Mesendoderm (in vitro differentiated cells): ENCODE measurements around the gene C1orf116.

ENCODE experiments used
- DNase-seq: peaks from one replicate; pipeline ENCODE4 v3.0.0; 2013
- H2AK5ac ChIP-seq: 2 replicates; pipeline ENCODE4 v1.6.1; 2013; ENCODE audit warnings: low read length, inconsistent platforms
- H2BK120ac ChIP-seq: 2 replicates; pipeline ENCODE4 v1.6.1; 2013; ENCODE audit warnings: low read depth, mild to moderate bottlenecking, low read length, moderate library complexity, mixed read lengths
- H2BK15ac ChIP-seq: replicated peaks from 2 replicates; pipeline ENCODE4 v1.6.1; 2013; ENCODE audit warnings: low read depth, mild to moderate bottlenecking, moderate library complexity
- H2BK5ac ChIP-seq: 2 replicates; pipeline ENCODE4 v1.6.1; 2013; ENCODE audit warnings: low read length, inconsistent platforms
- H3K18ac ChIP-seq: 2 replicates; pipeline ENCODE4 v1.6.1; 2013; ENCODE audit warnings: mild to moderate bottlenecking, low read length, mixed read lengths
- H3K23ac ChIP-seq: one replicate; pipeline ENCODE4 v1.6.1; 2013; ENCODE audit warnings: low read length
- H3K27ac ChIP-seq: 2 replicates; pipeline ENCODE4 v1.5.1; 2013; ENCODE audit warnings: low read depth, mild to moderate bottlenecking, inconsistent platforms, low read length, moderate library complexity
- H3K27me3 ChIP-seq: 2 replicates; pipeline ENCODE4 v1.6.1; 2013; ENCODE audit warnings: low read length, control low read depth, mild to moderate bottlenecking, inconsistent platforms; ENCODE audit not compliant: insufficient read depth, poor library complexity
- H3K36me3 ChIP-seq: 2 replicates; pipeline ENCODE4 v1.6.1; 2013; ENCODE audit warnings: low read length, inconsistent platforms; ENCODE audit not compliant: control insufficient read depth, insufficient read depth
- H3K4ac ChIP-seq: one replicate; pipeline ENCODE4 v1.6.1; 2013; ENCODE audit warnings: low read depth, mild to moderate bottlenecking, low read length, moderate library complexity
- H3K4me1 ChIP-seq: 2 replicates; pipeline ENCODE4 v1.6.1; 2013; ENCODE audit warnings: low read depth, low read length, inconsistent platforms; ENCODE audit not compliant: control insufficient read depth
- H3K4me2 ChIP-seq: 2 replicates; pipeline ENCODE4 v1.6.1; 2013; ENCODE audit warnings: low read length
- H3K4me3 ChIP-seq: 2 replicates; pipeline ENCODE4 v1.5.1; 2013; ENCODE audit warnings: mild to moderate bottlenecking, low read length
- H3K56ac ChIP-seq: one replicate; pipeline ENCODE4 v1.6.1; 2013; ENCODE audit warnings: low read length
- H3K79me1 ChIP-seq: 2 replicates; pipeline ENCODE4 v1.6.1; 2013; ENCODE audit warnings: low read length, inconsistent platforms
- H3K79me2 ChIP-seq: 2 replicates; pipeline ENCODE4 v1.6.1; 2013; ENCODE audit warnings: mild to moderate bottlenecking, low read length; ENCODE audit not compliant: control insufficient read depth, insufficient read depth
- H3K9ac ChIP-seq: 2 replicates; pipeline ENCODE4 v1.6.1; 2013; ENCODE audit warnings: low read length, inconsistent platforms
- H4K5ac ChIP-seq: one replicate; pipeline ENCODE4 v1.6.1; 2013; ENCODE audit warnings: low read length
- H4K8ac ChIP-seq: one replicate; pipeline ENCODE4 v1.6.1; 2013; ENCODE audit warnings: low read depth, mild to moderate bottlenecking, control low read depth, low read length, moderate library complexity
- WGBS: extraction: QIAGEN DNeasy Blood & Tissue Kit; methylation state at CpG from one replicate; pipeline ENCODE4 v1.1.7; 2013; ENCODE audit warnings: low lambda C conversion rate, missing lambda C conversion rate; ENCODE audit not compliant: insufficient coverage; ENCODE audit errors: extremely low coverage; 5-methylcytosine and 5-hydroxymethylcytosine counted together

The C1orf116 gene

DNA sequence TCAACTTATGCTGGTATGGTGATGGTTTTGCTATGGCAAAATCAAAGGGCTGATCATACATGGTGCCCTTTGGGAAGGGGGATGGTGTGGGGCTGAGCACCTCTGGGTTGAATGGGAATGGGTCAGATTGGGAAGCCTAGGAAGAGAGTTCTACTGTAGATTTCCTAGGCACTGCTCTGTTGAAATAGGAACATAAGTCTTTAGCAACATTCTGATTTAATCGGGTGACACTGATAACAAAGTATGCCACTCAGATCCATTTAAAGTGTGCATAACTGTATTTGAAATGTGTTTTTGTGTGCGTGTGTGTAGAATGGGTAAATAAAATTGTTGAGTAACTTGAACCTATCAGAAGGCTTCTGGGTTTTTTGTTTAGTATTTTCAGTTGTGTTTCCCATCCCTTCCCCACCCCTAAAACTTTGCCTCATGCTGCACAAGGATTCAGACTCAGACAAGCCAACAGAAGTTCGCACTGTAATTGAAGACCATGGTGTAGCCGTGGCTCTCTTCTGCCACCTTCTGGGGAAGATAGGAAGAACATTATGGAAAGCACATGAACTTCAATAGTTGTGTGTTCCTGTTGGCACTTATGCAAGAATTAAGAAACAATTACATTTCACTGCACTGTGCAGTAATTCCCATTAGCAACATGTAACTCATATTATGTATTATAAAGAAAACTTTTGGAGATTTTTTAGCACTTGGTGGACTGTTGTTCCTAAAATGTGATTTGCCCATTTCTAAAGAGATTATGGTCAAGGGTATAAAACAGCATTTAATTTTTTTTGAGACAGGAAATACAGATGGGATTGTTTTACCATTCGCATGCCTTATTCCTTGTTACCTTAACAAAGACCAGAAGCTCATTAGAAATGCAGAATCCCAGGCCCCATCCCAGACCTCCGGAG is 45.2 kb upstream of the C1orf116 start:
- no peak overlapping the region for H3K9ac ChIP-seq
- DNase-seq = peak; percentile 76
- no peaks in the 10 kb centered on the region for H3K27me3 ChIP-seq
- 100% methylated on average over 1 of the region's 6 CpGs for WGBS
- no peak overlapping the region for H3K4ac ChIP-seq
- H3K4me2 ChIP-seq = no peak overlapping the region
- no peak overlapping the region for H2AK5ac ChIP-seq
- H3K4me3 ChIP-seq = no peak overlapping the region
- no peak overlapping the region for H4K5ac ChIP-seq
- H3K18ac ChIP-seq = no peak overlapping the region
- H2BK120ac ChIP-seq = no peak overlapping the region
- no peaks in the 10 kb centered on the region for H3K79me1 ChIP-seq
- H3K27ac ChIP-seq = no peak overlapping the region
- no peak overlapping the region for H2BK15ac ChIP-seq
- H4K8ac ChIP-seq = no peak overlapping the region
- H3K56ac ChIP-seq = no peak overlapping the region
- H3K36me3 ChIP-seq = no peaks in the 10 kb centered on the region
- H3K79me2 ChIP-seq = no peaks in the 10 kb centered on the region
- H3K4me1 ChIP-seq = no peaks in the 10 kb centered on the region
- no peak overlapping the region for H3K23ac ChIP-seq
- no peak overlapping the region for H2BK5ac ChIP-seq

GRCh38 chr1:207077012-207077411 is 44.5 kb upstream of the C1orf116 start:
- Histone ChIP-seq H3K9ac (no peak overlapping the region), H3K27me3 (no peaks in the 10 kb centered on the region), H3K4ac (no peak overlapping the region), H2BK120ac (no peak overlapping the region), H2BK15ac (no peak overlapping the region), H2AK5ac (no peak overlapping the region), H3K56ac (no peak overlapping the region), H3K79me2 (no peaks in the 10 kb centered on the region), H4K5ac (no peak overlapping the region), H3K4me3 (no peak overlapping the region), H3K4me1 (no peaks in the 10 kb centered on the region), H3K18ac (no peak overlapping the region), H3K36me3 (no peaks in the 10 kb centered on the region), H4K8ac (no peak overlapping the region), H3K23ac (no peak overlapping the region), H2BK5ac (no peak overlapping the region), H3K27ac (no peak overlapping the region), H3K79me1 (no peaks in the 10 kb centered on the region), H3K4me2 (no peak overlapping the region)
- WGBS = no CpG with 5 or more reads among the region's 1 CpG
- DNase-seq = no peak

DNA sequence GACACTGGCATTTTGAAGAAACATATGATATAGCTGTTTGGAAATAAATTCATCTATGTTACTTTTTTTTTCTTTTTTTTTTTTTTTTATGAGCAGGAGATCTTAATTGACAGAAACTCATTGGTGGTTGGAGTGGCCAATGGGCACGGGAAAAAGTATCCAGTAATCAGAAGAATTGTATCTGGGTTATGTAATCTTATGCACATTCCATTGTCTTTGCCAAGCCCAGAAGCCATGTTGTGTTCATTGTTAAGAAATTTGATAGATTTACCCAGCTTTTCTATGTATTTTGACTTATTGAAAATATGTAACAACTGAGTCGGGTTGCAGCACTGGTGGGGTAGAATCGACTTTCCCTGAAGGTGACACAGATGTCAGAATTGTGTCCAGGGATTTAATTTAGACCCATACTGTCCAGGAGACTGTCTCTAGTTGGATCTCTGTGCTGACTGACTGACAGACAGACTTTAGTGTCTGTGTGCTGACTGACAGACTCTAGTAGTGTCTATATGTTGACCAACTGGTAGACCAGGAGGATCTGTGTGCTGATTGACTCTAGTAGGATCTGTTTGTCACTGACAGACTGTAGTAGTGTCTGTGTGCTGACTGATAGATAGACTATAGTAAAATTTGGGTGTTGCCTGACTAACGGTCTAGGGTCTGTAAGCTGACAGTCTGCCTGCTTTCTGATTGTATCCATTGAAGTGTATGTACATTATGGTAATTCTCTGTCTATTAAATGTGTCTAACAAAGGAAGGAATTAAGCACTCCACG is 43.8 kb upstream of the C1orf116 start:
- DNase-seq = no peak
- no peaks in the 10 kb centered on the region for H3K79me1 ChIP-seq
- H3K27me3 ChIP-seq = no peaks in the 10 kb centered on the region
- H3K9ac ChIP-seq = no peak overlapping the region
- H3K4me2 ChIP-seq = no peak overlapping the region
- no peak overlapping the region for H4K8ac ChIP-seq
- H2AK5ac ChIP-seq = no peak overlapping the region
- H3K18ac ChIP-seq = no peak overlapping the region
- H3K23ac ChIP-seq = no peak overlapping the region
- no peak overlapping the region for H3K4me3 ChIP-seq
- no peak overlapping the region for H2BK15ac ChIP-seq
- no CpG with 5 or more reads among the region's 5 CpGs for WGBS
- no peak overlapping the region for H3K56ac ChIP-seq
- H3K27ac ChIP-seq = no peak overlapping the region
- H3K79me2 ChIP-seq = no peaks in the 10 kb centered on the region
- no peak overlapping the region for H4K5ac ChIP-seq
- H3K4me1 ChIP-seq = no peaks in the 10 kb centered on the region
- no peak overlapping the region for H2BK5ac ChIP-seq
- H3K4ac ChIP-seq = no peak overlapping the region
- H3K36me3 ChIP-seq = no peaks in the 10 kb centered on the region
- no peak overlapping the region for H2BK120ac ChIP-seq

- H3K79me1 ChIP-seq = no peaks in the 10 kb centered on the region
- WGBS = no CpG with 5 or more reads among the region's 4 CpGs
- H2BK15ac ChIP-seq = no peak overlapping the region
- H3K27ac ChIP-seq = no peak overlapping the region
- no peak overlapping the region for H2AK5ac ChIP-seq
- H2BK5ac ChIP-seq = no peak overlapping the region
- H4K5ac ChIP-seq = no peak overlapping the region
- H3K79me2 ChIP-seq = no peaks in the 10 kb centered on the region
- H3K56ac ChIP-seq = no peak overlapping the region
- H4K8ac ChIP-seq = no peak overlapping the region
- H3K4me1 ChIP-seq = no peaks in the 10 kb centered on the region
- H3K4me2 ChIP-seq = no peak overlapping the region
- no peak overlapping the region for H2BK120ac ChIP-seq
- no peak overlapping the region for H3K4ac ChIP-seq
- H3K18ac ChIP-seq = no peak overlapping the region
- H3K23ac ChIP-seq = no peak overlapping the region
- DNase-seq = no peak
- no peaks in the 10 kb centered on the region for H3K27me3 ChIP-seq
- H3K4me3 ChIP-seq = no peak overlapping the region
- no peaks in the 10 kb centered on the region for H3K36me3 ChIP-seq
- no peak overlapping the region for H3K9ac ChIP-seq
These were observed 41.6 kb upstream of the C1orf116 start for GRCh38 chr1:207073906-207074820.

DNA sequence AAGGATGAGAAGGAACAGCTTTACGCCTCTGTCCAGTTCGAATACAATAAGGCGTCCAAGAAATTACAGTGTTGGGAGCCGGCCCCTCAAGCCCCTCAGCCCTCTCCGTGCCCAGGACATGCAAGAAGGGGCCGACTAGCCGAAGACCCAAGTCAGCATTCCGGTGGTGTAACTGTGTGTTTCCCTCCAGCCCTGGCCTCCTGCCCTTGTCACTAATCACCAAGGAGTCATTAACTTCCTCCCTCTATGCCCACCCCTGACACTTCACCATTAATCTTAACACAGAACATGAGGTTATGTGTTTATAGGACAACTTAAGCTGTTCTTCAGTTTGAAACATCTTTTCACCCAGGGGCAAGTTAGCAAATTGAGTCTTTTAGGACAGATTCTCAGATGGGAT is 39.7 kb upstream of the C1orf116 start:
- no peaks in the 10 kb centered on the region for H3K36me3 ChIP-seq
- no peaks in the 10 kb centered on the region for H3K27me3 ChIP-seq
- no peak overlapping the region for H2BK15ac ChIP-seq
- H3K4me1 ChIP-seq = no peaks in the 10 kb centered on the region
- no peaks in the 10 kb centered on the region for H3K79me1 ChIP-seq
- H3K23ac ChIP-seq = no peak overlapping the region
- H2BK120ac ChIP-seq = no peak overlapping the region
- H3K4me2 ChIP-seq = no peak overlapping the region
- H3K27ac ChIP-seq = no peak overlapping the region
- H3K56ac ChIP-seq = no peak overlapping the region
- no peak for DNase-seq
- H3K4me3 ChIP-seq = no peak overlapping the region
- no peak overlapping the region for H3K4ac ChIP-seq
- no peak overlapping the region for H2BK5ac ChIP-seq
- no peak overlapping the region for H4K8ac ChIP-seq
- H3K9ac ChIP-seq = no peak overlapping the region
- H4K5ac ChIP-seq = no peak overlapping the region
- WGBS = no CpG with 5 or more reads among the region's 8 CpGs
- H3K79me2 ChIP-seq = no peaks in the 10 kb centered on the region
- no peak overlapping the region for H2AK5ac ChIP-seq
- no peak overlapping the region for H3K18ac ChIP-seq
